Activated CD8-positive, alpha-beta memory T cell treated with anti-CD3 and anti-CD28 coated beads for 48 hours (primary cell): Measurements from ENCODE around the gene IFIT1B.
"Not testable (repeated sequence)": the region's sequence is repeated elsewhere in the genome, so short reads cannot be mapped to it uniquely, and the experiment has no call there.

Source experiments
- DNase-seq, 3 experiments: peaks; one replicate each; pipeline ENCODE4 v3.0.0-alpha.2; 2020; ENCODE audit warnings: low read depth in 2 of 3, low spot score in 2 of 3

The IFIT1B gene

DNA sequence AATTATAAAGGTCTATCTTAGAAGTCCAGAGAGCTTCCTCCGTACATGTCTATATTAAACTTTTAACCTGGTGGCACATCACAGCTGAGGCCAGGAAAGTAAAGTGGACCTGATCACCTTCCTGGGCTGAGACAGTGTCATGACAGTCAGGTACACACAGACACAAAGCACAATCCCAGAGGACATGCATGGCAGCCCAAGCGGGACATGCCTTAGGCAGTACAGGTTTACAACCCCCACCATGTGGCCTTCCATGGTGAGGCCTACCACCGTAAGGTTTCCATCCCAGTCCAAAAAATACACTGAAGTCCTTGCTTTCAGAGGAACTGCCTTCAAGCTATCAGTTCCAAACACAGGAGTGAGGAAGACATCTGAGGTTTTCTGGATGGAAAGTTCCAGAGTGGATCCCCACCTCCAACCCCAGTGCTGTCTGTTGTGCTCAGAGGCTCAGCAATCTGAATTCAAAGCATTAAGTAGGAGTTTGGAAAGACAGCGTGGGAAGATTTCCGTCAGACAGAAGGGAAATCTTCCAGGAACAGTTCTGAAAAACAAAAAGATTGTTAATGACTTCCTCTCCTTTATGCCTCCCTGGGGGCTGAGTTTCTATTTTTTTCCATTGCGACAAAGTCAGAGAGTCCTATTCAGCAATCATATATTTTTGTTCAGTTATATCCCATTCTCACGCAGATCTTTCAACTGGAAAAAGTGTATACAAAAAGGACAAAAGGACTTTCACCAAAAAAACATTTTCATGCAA, 30.0 kb upstream of the IFIT1B start:
- DNase-seq = no peak

DNA sequence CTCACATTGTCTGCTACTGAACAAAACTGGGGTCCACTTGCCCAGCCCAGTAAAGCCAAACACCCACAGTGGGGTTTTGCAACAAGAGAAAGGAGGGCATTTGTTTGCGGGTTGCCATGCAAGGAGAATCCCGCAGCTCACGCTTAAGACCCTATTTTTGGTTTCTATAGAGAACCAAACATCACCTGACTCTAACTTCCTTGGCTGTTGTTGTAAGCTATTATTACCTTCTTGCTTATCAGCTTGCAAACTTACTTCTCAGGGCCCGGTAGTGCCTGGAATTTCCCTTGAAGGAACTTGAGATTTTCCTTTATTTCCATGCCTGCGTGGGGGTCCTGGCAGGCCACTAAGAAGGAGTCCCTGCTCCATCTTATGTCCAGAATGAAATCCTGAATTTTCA, 29.4 kb upstream of the IFIT1B start:
- DNase-seq = no peak

DNA sequence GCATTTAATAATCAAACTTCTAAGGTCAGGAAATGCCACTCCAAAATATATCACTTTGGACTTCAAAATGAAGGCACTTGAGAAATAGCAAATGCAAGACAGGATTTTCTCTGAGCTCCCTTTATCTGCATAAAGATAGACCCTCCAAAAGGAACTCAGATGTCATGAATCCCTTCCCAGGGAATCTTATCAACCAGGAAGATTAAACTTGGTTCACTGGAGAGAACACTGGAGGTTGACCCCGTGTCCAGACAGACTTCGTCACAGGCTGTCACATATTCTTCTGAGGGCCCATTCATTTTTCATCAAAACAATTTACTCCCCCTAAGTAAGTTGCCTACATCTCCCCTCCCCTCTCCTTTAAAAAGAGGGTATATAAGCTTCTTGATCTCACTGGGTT, 28.9 kb upstream of the IFIT1B start:
- no peak for DNase-seq

DNA sequence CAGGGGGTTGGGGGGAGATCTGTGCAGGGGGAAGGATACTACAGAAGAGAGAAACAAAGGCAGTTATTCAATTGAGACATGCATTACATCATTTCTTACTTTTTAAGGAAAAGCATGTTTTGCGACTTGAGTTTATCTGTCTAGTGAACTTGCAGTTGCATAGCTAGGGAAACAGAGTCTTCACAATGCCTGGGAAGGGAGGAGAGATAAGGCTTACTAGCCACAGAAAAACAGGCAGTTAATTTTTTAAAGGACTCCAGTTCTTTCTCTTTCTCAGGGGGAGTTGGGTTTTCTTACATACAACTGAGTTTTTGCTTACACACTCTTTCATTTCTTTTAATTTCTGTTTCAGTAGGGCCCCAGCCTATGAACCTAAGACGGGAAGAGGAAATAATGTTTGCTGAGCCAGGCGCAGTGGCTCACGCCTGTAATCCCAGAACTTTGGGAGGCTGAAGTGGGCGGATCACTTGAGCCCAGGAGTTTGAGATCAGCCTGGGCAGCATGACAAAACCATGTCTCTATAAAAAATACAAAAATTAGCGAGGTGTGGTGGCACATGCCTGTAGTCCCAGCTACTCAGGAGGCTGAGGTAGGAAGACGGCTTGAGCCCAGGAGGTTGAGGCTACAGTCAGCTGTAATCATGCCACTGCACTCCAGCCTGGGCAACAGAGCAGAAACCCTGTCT, 27.1 kb upstream of the IFIT1B start:
- not testable (repeated sequence) for DNase-seq

DNA sequence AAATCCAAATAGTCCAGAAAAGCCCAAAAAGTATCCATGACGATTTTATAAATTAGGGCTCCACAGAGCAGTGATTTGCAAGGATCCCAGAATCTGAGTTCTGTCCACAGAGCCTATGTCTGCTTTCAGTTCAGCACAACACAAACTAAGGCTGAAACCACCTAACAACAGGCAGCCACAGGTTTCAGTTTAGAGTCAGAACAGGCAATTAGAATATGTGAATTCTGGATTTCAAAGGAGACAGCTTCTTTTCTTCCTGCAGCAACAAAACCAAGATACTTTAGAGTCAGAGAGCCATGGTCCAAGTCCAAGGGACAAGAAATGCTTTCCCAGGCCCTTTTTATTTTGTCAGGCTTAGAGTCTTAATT, 26.5 kb upstream of the IFIT1B start:
- DNase-seq = no peak

DNA sequence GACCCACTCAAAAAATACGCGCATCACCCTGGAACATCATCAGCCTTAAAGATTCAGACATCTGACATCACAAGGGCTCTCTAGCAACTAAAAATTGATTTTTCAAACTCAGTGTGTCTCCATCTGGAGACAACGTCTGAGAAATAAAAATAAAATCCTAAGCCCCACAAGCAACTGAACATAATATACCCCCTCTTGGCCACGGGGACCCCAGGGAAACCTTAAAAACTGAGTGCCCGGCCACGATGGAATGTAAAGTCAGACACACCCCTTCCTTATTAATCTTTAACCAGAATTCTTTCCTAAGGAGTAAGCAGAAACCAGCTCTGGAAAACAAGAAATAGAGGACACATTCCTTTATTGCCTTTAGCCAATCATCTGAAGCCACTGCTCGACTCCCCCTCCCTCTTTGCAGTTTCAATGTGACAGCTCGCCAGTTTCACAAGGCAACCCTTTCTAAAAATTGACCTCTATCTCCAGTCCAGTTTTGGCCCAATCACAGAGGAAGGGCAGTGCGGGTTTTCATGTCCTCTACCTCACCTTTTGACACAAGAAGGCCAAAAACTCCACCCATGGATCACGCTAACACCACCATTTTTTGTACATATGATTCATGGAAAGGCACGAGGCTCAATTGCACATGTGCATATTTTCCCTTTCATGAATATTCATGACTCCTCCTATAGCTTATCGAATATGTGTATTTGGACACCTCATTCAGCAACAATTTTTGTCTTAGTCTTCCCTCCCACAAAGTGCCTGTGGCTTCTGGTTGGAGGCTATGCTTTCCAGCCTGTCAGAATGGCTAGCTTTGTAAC, 25.9 kb upstream of the IFIT1B start:
- DNase-seq = no peak

DNA sequence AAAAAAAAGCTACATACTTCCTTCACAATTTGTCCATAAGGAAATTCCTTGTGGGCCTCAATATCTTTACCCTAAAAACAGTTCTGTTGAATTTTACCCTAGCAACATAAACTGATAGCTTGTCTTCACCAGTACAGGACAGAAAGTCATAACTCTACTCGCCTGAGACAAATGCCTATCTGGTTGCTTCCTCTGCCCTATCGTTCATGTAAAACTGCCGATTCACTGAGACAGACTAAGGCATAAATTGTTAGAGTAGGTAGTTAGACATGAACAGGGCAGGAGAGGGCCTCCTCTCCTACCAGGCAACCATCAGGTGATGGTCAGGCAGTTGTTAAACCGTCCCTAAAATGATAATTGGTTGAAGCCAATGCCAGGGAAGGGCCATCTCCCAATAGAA, 25.1 kb upstream of the IFIT1B start:
- no peak for DNase-seq

DNA sequence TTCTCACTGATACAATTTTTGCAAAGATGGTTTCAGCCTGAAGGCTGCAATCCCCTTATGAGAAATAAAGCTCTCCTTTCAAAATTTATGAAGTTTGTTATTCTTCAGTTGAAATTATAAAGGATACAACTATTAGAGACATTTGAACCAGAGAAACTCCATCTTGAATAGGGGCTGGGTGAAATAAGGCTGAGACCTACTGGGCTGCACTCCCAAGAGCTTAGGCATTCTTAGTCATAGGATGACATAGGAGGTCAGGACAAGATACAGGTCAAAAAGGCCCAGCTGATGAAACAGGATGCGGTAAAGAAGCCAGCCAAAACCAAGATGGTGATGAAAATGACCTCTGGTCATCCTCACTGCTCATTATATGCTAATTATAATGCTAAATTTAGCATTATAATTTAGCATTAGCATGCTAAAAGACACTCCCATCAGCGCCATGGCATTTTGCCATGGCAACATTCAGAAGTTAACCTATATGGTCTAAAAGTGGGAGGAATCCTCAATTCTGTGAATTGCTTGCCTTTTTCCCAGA, 22.4 kb upstream of the IFIT1B start:
- DNase-seq = no peak

DNA sequence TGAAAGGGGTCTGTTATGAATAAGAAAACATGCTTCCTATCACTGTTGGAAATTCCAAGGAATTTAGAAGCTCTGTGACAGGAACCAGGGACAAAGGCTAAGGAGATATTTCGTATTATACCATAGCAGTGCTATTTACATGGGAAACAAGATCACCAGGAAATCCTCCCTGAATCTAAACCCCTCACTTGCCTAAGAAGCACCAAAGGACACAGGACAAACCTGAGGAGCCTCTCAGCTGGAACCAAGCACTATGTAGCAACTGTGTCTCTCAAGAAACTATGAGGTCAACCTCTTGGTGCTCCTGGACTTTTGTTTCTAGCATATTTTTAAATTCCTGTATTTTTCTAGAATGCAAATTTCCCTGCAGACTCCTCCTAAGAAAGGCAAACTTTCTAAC, 20.8 kb upstream of the IFIT1B start:
- DNase-seq = no peak

DNA sequence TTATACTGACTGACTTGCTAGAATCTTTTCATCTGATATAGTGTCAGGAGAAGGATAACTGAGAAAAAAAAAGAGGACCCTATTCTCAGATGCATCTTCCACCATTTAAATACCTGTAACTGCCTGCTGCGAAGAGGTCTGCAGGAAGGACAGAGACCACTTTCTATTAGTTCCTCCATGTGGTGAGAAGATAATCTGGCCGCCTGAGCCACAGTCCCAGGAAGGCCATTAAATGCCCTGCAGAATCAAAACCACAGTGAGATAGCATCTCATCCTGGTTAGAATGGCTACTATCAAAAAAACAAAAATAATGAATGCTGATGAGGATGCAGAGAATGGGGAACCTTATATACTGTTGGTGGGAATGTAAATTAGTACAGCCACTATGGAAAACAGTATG, 19.9 kb upstream of the IFIT1B start:
- DNase-seq = no peak

DNA sequence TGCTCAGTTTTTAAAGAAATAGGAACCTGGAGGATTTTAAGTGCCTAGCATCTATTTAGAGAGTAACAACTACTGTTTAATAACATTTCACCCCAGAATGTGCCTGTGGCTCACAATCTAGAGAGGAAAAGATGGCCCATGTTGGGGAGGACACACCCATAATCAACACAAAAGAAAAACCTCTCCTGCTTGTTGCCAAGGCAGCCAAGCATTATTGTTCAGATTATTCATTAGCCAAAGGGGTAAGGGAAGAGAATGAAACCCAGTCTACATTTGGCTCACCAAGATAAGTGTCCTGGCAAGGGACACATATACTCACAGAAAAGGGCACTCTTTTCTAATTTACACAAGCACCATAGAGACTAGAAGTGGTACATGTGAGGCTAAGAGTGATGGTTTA, 17.7 kb upstream of the IFIT1B start:
- no peak for DNase-seq

DNA sequence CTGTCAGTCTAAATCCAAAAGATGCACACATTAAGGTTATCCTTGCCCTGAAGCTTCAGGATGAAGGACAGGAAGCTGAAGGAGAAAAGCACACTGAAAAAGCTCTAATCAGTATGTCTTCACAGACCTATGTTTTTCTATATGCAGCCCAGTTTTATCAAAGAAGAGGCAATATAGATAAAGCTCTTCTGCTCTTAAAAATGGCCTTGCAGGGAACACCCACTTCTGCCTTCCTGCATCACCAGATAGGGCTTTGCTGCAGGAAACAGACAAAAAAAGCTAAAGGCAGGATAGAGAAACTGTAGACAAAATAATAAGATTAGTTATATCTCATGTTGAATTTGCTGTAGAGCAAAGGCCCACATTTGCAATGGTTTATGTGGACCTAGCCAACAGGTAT, 14.9 kb upstream of the IFIT1B start:
- no peak for DNase-seq

DNA sequence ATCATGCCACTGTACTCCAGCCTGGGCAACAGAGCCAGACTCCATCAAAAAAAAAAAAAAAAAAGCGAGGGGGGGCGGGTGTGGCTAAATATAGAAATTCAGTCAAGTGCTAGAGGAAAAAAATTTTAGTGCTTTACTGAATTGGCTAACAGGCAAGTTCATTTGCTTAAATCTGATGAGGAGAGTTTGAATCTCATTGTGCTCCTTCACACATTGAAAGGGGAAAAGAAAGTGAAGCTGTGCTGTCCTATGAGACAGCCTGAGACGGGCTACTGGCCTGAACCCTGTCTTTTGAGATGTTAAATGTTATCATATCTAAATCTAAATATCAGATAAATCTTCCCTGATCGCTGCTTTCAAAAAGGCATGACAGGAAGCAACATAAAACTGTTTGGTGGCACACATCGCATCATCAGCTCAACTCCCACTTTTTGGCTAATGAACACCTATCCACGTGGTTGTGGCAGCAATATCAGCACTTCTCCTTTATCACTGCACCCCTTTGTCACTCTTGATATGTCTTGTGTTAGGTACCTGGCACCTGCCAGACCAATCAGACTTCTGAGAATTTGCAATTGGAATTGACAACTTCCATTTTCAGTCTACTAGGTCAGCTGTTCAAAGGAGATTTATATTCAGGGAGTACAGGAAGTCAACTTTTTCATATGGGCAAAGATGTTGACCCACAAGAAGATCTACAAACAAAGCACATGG, 14.0 kb upstream of the IFIT1B start:
- no peak for DNase-seq

DNA sequence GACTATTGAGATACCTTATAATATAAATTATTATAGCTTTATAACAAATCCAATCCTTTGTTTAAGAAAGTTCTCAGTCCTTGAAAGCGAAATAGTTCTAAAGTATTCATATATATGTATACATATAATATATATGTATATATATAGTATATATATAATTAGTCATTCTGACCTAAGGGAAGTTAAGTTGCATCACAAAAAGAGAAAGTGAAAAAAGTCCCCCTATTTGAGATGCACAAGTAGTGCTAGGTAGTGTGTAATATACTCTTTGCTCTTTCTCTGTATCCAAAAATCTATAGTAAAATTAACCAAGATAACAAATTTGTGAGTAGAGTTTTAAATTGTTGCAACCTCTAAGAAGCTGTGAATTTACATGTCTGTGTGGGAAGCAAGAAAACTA, 13.3 kb upstream of the IFIT1B start:
- DNase-seq = no peak

DNA sequence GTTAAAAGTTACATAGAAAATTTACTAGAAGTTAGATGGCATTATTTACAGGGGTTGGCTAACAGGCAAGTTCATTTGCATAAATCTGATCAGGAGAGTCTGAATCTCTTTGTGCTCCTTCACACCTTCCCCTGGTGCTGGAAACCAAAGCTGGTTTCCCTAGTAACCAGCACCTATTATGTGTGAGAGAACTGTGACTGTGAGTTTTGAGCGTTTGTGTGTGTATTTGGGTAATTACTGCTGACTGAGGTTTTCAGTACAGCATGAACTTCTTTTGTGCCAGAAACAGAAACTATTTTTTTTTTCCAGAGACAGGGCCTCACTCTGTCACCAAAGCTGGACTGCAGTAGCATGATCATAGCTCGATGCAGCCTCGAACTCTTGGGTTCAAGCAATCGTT, 10.3 kb upstream of the IFIT1B start:
- no peak for DNase-seq

DNA sequence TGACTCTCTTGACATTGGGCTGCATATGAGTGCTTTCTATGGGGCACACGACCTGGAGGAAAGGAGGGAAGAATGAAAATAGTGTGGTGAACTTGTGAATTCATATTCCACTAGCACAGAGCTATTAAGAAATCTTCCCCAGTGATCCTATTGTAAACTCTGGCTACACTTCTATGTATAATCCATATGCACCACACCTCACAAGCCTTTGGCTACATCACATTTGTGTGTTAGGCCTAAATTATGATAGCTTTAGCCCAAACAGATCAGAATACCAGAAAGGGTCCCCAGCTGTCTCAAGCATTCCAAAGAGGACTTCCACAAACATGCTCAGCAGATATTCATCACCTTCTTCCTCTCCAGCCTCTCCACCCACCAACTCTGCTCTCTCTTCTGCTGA, 9.7 kb upstream of the IFIT1B start:
- DNase-seq = no peak

DNA sequence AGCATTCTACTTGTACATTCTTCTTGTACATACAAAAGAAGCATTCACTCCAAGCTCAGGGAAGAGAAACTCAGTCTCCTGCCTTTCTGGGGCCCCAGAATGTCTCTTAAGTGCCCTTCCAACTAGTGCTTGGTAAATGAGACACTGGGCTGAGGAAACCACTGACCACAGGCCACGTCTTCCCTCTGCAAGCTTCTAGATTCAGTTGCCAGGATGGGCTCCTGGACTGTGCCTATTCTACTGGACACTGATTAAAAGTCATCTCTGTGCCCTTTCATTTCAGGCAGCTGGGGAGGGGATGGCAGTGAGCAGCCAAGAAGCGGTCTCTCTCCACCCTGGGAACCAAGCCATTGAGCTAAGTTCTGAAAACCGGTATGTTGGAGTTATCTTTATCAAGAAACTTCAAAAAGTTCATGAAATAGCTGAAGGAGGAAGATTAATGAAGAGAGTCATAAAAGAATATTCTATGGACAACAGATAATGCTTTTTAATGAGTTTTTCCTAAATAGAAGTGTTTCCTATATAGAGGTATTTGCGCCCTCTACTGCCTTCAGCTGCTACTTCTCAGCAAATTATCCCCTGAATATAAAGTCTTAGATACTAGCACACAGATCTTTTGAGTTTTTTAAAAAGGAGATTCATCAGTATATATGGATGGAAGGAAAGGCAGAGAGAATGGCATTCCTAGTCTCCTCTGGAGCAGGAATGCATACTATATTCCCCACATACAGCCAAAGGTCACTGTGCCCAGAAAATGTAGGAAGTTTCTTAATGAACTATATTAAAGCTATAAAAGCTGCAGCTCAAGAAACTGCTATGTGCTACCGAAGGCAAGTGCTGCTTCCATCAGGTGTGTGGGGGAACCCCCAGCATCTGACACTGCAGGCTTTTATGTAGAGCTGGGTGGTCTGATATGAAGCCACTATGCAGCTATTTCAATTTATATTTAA, 8.4 kb upstream of the IFIT1B start:
- DNase-seq = no peak

DNA sequence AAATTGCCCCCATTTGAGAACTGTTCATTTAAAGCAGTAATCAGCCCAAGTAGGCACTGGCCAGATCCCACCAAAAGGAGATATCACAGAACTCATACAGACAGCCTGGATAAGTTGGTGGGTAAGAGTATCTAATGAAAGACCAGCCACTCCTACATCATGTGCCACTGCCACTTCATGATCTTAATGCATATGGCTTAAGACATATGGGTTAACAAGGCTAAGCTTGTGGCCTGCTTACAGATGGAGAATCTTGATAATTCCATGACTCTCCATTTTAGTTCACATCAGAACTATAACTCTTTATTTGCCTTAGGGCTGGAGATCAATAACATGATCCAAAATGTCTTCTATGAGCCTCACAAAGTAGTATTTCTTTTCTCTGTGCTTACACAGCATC, 6.8 kb upstream of the IFIT1B start:
- no peak for DNase-seq

DNA sequence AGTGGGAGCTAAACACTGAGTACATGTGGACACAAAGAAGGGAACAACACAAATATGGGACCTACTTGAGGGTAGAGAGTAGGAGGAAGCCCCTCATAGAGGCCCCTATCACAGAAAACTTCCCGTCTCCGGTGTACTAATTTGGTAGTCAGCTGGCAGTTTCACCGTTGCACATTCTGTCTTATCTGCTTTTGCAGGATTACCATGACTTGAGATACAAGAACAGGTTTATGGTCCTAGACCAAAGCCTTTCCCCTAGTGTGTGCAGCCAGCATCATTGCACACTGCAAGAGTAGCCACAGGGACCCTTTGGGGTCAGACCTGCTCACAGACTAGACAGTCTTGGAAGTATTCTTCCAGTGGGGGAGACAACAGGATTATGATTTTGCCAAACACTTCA, 5.9 kb upstream of the IFIT1B start:
- no peak for DNase-seq
